HG03039 (cell line): ENCODE data around the gene KCNAB1.

ENCODE experiments used
- ATAC-seq: cut with Tn5 transposase; IDR thresholded peaks from one replicate; pipeline ENCODE4 v1.9.1; 2021; ENCODE audit warnings: mild to moderate bottlenecking, moderate library complexity; ENCODE audit not compliant: unreplicated experiment

The KCNAB1 gene

DNA sequence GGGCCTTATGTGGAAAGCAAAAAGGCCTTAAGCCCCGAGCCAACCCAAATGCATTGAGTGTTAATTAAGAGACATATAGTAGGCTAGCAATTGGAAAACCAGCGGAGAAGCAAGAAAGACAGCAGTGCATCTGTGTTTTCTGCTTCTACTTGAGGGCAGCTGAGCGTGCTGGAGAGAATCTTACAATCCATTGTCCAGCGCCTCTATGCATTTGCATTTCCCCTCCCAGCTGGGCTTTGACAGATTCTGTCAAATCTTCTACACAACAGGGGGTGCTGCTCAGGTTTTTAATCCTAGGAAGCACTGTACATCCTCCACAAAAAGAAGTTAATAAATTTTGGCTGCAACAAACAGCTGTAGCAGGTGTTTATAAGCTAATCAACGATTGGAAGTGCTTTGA lies 410.6 kb downstream of the KCNAB1 start:
- ATAC-seq, result no peak

DNA sequence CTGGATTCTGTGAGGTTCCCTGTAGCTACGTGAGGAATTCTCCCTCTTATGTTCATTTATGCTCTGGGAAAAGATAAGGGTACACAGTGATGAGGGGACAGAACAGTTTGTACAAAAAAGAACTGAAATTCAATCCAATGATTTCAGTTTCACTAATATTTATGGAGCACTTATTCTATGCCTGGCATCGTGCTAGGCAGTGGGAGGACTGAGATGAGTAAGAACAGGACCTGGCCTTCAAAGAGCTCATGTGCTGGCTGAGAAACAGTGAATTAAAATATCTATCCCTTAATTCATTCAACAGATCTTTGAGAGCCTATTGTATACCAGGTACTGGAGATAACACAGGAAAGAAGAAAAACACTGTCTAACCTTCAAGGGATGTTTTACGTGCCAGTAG lies 412.4 kb downstream of the KCNAB1 start:
- no peak for ATAC-seq

DNA sequence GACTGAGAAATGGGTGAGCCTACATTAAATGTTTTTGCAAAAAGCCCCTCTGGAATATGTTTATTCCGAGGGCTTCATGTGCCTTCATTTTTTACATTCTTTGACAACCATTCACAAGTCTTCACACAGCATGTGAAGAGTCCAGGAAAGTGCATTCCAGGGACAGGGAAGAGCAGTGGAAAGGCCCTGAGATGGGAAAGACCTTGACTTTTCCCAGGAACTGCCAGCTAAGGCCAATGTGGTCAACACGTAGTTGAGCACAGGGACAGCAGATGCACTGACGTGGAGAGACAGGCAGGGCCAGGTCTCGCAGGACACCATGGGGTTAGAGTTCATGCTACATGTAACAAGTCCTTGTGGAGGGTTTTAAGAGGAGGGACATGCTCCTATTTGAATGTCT lies 412.8 kb downstream of the KCNAB1 start:
- ATAC-seq, result no peak

DNA sequence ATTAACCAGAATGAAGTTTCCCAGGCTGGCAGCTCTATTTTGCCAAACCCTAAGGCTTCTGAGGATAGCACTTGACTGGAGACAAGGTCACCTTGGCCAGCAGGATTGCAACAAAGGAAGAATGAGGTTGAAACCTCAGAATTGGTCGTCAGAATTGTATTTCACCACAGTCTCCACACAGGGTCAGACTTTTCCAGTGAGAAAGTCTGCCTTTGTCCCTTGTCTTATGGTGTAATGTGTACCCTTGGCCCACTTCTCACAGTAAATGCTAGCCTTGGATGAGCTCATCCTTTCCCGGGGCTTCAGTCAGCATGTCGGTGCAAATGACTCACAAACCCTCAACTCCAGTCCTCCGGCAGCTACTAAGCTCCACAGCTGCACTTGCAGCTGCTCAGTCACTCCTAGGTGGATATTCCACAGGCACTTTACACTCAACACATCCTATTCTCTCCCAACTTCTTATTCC lies 414.8 kb downstream of the KCNAB1 start:
- ATAC-seq, result no peak

DNA sequence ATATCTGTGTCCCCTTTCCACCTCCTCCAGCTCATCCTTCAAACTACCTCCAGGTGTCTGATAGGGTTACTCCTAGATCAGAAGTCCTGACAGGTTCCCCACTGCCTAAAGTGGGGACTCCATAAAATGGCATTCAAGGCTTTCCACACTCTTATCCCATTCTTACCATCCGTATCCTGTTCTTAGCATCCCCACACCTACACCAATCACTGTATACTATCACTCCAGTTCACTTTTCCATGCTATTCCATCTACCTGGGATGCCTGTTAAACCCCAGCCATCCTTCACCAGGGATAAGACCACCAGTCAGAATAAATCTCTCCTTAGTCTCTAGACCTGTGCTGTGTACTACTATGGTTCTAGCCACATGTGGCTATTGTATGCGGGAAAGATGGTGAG lies 415.4 kb downstream of the KCNAB1 start:
- no peak for ATAC-seq

DNA sequence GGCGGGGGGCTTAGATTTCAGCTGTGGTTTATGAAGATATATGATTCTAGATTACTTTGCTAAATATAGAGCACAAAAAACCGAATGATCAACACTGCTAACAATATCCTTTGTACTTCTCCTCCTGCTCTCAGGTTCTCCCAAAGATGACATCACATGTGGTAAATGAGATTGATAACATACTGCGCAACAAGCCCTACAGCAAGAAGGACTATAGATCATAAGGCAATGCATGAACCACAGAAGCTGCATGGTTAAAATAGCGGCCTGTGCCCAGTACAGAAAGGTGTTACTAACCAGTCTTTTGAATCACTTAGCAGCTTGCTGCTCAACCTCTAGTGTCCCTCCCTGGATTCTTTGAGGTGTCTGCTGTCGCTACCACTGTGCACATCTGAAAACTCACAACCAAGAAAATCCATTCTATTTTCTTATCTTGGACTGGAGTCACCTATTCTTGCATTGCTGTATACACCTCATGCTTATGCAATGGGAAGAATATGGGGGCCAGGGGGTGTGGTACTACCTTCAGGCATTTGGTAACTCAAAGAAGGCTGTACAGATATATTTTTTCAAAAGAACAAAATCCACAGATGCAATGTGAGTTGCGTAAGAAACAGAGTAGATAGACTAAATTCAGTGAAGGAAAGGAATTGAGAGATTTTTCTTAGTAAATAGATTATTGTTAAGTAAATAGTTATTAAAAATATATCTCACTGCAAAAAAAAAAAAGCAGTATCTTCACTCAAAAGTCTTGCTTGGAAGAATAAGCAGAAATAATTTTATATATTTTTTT lies 416.3 kb downstream of the KCNAB1 start:
- ATAC-seq, result no peak

DNA sequence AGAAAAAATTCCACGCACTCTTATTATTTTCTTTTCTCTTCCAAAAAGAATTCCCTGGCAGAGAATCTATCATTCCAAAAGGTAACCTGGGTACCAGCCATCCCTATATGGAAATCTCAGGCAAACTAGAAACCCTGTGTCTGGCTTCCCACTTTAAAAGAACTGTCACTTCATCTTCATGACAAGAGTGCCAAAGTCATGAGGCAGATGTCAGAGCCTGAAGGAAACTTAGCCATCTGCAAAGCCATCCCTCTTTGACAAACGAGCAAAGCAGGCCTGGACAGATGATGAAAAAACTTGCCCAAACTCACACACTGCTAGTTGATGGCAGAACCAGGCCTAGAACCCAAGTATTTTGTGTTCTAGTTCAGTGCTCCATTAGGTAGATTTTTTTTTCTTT lies 418.7 kb downstream of the KCNAB1 start:
- ATAC-seq, result no peak

DNA sequence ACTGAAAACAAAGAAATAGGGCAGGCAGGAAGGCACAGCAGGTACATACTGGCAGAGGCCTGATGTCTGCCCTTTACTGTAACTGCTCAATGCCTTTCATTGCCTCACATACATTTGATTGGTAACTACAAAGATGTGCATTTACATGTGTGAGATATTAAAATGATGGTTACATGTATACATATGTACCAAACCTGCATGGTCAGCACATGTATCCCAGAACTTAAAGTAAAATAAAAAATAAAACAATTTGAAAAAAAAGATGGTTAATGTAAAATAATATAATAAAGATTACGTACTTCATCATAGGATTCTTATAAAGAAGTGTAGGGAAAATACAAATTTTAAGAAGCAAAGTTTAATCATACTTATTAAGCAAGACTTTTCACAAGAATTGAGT lies 419.4 kb downstream of the KCNAB1 start:
- ATAC-seq, result no peak

DNA sequence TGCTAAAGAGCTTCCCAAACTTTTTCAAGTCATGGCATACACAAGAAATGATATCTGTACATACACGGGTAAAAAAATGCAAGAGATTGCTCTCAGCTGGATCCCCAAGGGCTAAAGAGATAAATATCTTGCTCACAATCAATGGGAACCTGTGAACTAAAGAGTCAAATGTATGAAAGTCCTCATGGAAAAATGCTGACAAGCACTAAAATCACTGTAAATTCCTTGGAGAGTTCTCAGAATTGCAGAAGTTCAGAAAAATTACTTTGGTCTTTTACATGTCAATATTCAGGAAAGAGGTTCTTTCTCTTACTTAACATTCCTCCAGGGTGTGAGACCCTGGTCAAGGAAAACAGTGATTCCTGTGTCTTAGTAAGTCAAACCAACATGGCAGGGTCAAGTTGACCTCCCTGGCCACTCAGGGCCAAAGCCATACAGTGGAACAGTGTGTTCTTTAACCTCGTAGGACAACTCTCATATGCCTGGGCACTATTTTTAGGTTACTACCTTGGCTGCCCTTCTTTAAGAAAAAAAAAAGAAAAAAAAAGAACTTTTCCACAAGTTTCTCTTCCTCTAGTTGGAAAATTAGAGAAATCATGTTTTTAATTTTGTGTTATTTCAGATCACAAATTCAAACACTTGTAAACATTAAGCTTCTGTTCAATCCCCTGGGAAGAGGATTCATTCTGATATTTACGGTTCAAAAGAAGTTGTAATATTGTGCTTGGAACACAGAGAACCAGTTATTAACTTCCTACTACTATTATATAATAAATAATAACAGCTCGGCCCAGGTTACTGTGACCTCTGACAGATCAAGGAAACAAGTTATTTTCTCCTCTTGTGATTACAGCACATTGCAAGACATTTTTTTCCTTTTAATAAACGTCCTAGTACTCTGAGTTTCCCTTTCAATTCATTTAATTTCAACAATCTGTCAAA lies 422.0 kb downstream of the KCNAB1 start:
- ATAC-seq, result no peak

DNA sequence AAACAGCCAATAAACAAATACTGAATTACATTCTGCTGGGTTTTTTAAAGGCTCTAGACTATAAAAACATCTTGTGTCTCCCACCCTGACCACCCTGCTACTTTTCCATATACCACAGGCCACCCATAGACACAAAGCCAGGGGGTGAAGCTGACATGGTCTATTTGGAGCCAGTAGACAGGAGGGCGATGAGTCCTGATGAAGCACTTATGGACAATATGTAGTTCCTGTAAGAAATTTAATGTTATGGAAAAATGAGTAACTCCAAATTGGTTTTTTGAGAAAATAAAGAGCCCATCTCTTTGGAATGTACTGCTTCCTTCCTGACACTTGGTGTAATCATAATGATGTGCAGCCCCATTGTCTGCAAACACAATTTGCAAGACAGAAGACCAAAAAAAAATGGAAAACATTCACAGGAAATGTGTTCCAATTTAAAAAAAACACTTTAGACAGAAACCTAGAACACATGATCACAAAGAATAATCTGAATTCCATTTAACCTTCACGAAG lies 422.7 kb downstream of the KCNAB1 start:
- no peak for ATAC-seq

DNA sequence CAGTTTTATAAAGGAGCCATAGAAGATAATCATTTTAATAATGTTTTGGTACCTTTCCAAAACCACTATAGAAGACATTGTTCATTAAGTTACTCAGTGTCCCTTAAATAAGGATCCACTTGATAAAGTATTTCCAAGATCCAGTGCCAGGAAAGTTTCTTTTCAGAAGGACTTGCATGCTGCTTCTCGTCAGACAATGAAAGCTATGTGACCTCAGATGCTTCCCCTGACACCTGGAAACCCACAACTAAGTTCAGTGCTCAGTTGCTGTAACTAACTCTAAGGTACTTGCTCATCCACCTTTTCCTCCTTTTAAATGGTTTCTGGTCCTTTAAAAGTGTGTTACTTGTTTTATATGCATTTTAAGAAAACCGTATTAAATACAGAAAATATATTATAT lies 427.3 kb downstream of the KCNAB1 start:
- no peak for ATAC-seq

DNA sequence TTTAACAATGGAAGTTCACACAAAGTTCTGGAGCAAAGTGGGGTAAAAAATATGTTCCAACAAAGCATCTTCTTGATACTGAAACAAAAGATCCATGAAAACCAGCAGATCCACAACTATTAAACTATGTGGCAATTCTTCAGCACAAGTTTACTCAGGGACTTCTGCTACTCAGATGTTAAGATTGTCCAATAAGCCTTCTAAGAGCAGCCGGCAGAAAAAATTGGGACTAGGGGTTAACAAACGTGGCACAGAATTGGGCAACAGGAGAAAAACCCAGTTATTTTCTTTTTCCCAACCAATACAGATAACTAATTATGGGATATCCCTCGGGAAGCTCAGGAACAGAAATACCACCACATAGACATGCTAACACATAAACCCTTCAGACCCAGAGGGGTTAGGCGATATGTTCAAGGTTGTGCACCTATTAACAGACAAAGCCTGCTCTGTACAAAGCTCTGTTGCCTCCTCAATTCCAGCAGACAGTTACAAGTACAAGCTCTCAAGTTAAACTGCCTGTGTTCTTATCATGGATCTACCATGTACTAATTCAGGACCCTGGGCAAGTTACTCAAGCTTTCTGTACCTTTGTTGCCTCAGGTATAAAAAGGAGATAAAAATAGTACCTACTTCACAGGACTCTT lies 427.8 kb downstream of the KCNAB1 start:
- no peak for ATAC-seq

DNA sequence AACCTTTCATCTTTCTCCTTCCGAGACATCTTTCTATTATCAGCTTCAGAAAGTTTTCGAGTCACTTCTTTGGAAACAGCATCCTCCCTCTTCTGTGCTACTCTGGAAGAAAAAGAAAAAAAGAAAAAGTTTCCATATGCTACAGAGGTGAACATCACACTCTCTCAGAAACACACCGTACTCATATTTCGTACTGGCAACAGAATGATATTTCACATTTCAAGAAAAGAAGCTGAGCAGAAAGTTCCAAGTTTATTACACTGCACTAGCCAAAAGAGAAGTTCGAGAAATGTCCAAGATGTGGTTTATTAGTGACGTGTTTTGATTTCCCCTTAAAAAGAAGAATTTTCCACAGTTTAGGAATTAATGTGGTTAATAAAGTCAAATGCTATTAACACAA lies 428.5 kb downstream of the KCNAB1 start:
- ATAC-seq, result no peak

DNA sequence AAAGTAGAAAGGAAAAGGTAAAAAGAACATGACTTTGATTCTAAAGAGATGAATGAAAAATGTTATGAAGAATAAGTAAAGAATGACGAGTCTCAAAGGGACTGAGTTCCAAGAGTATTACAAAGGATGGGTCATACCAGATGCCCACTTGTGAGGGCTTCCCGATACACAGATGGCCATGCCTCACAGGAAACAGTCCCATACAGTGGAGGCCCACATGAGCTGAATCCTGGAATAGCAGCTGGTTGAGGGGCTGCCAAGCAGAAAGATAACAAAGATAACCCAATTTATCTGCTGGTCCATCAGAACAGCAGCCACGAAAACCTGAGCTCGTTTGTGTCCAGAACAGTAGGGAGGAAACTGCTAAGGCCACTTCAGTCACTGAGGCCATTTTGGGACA lies 430.9 kb downstream of the KCNAB1 start:
- no peak for ATAC-seq

DNA sequence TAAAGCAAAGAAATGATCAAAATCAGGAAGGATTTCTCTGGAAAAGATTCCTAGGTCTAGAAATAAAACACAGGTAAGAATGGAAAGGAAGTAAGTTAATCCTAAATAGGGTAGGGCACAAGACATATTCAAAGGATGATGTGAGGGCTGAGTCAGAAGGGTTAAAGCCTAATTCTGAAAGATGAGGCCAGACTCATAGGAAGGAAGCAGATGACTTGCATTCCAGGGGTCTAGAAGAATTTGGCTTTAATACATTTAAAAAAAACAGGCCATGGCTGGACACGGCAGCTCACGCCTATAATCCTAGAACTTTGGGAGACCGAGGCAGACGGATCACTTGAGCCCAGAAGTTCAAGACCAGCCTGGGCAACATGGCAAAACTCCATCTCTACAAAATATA lies 431.4 kb downstream of the KCNAB1 start:
- ATAC-seq, result no peak

DNA sequence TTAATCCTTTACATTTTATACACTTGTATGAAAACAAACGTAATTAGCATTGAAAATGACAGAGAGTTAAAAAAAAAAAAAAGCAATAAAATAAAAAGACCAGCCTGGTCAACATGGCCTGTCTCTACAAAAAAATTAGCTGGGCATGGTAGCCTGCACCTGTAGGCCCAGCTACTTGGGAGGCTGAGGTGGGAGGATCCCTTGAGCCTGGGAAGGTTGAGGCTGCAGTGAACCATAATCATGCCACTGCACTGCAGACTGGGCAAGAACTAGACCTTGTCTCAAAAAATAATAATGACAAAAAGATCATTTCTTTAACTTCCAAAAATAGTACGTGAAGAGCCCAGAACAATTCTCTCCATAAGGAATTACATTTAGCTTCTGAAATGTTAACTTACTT lies 432.6 kb downstream of the KCNAB1 start:
- no peak for ATAC-seq

DNA sequence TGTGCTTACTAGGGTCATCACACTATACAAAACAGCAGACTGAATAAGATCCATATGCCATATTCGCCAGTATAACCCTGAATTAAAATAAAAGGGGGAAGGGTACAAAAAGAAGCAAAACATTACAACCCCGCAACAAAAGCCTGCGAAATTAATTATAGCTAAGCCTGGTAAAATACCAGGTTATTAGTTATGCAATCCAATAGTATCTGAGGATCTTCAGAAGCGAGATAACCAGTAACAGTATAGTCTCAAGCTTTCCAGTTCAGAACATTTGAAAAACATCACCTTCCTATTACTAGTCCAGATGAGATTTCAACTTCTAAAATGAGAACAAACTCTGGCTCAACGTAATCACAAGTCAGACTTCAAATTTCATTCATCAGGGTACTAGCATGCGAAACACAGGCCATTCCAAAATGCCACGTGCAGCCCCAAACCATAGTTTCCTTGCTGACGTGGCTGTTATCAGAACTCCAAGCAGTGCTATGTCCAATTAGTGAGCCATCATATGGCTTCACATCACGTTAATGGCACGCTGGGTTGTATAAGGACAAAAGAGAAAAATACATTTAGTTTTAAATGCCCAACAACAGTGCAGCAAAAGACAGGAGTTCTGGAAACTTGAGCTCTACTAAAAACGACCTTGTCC lies 433.5 kb downstream of the KCNAB1 start:
- no peak for ATAC-seq

DNA sequence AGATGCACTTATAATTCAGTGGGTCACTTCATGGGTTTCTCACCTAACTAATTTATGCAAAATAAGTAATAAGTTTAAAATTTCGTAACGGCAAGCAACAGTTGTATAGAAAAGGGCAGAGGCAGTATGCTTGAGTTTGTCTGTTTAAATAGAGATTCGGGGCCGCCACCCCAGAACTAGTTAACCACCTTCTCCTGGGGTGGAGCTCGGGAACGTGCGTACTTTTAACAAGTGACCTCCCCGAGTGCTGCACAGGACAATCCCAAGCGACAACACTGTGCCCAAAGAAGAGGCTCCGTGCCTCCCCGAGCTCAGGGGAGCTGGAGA lies 434.1 kb downstream of the KCNAB1 start:
- ATAC-seq, result no peak

DNA sequence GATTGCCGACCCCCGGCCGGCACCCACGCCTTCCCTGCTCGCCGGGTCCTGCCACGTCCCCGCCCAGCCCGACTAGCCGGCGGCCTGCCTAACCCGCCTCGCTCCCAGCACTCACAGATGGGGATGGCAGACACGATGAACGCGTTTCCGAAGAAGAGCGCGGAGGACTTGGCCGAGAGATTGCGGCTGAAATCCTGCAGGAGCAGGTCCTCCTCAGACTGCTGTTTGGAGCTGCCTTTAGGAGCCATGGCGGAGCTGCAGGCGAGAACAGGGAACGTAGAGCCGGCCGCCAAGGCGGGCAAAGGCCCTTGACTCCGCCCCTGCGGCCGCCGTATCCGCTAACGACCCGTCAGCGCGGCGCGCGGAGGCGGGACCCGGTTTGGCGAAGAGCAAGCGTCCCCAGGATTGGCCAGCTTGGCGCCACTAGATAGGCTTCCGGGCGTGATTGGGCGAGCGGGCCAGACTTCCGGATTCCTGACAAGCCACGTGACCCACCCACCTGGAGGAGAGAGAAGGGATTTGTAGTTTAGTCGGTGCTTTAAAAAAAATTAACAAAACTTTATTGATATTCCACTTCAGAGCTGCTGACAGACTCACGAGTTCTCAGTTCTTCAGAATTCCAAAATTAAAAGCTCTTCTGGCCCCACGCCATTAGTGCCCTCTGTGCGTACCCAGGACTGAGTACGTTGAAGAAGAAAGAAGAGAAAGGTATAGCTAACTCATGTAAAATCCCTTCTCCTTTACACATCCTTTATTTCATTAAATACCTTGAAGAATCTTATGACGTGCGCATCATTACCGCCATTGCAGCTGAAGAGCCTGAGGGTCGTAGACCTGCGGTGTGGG lies 434.7 kb downstream of the KCNAB1 start, which contains the start of gene SSR3:
Gene SSR3 (minus strand): TSS at position 276 of the 846 bp plus-strand sequence. CDS start 28 bp downstream, at position 248.
- ATAC-seq, result peak; percentile 99

DNA sequence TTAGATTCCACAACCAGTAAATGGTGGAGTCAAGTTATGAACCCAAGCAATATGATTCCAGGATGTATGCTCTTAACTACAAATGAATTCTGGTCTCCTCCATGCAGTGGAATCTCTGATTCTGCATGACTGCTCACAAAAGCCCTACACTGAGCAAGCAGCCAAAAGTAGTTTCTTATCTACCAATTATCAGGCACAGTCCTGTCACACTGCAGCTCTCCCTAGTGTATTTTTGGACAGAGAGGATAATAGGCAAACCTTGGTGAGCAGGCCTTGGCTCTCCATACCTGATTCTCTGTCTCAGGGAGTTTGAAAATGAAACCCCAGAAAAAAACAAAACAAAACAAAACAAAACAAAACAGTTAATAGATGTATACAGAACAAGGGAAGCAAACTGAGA lies 438.0 kb downstream of the KCNAB1 start:
- ATAC-seq, result no peak
